Ureter (tissue), 1 donor: Measurements from ENCODE around the gene C13orf46. TPM values are rescaled to one million over a fixed set of nuclear protein-coding genes. Genes with fewer than 3 reads are reported as not detected.
"Not testable (repeated sequence)": the region's sequence is repeated elsewhere in the genome, so short reads cannot be mapped to it uniquely, and the experiment has no call there.

Experiments
- DNase-seq: peaks from one replicate; pipeline ENCODE4 v3.0.0-alpha.2; 2020; ENCODE audit warnings: low spot score
- total RNA-seq: library from RNA; stranded (reverse); gene quantifications from one replicate; pipeline ENCODE4 v1.2.4, GENCODE V29; 2023
- donor health status: DM: yes; HTN: yes; CAD: no.

Gene C13orf46
- 7.5 TPM for total RNA-seq

- no peak for DNase-seq
Observed at GRCh38 chr13:113973218-113974164, at the start of gene C13orf46. Gene C13orf46 (minus strand): TSS chr13:113974076. CDS start chr13:113973997, 79 bp downstream.

- DNase-seq = no peak
Observed at GRCh38 chr13:114022876-114023275, 49.0 kb upstream of the C13orf46 start.

GRCh38 chr13:114022309-114022669 is 48.4 kb upstream of the C13orf46 start:
- no peak for DNase-seq

- DNase-seq = no peak
Observed at GRCh38 chr13:114021464-114022308, 47.8 kb upstream of the C13orf46 start.

GRCh38 chr13:114020750-114021463 is 47.0 kb upstream of the C13orf46 start:
- DNase-seq = no peak

- not testable (repeated sequence) for DNase-seq
Observed at GRCh38 chr13:114020134-114020533, 46.3 kb upstream of the C13orf46 start.

GRCh38 chr13:114019367-114019766 is 45.5 kb upstream of the C13orf46 start:
- no peak for DNase-seq

- no peak for DNase-seq
Observed at GRCh38 chr13:114018461-114019055, 44.7 kb upstream of the C13orf46 start.

GRCh38 chr13:114017966-114018365 is 44.1 kb upstream of the C13orf46 start:
- no peak for DNase-seq

GRCh38 chr13:114017028-114017630 is 43.3 kb upstream of the C13orf46 start:
- DNase-seq = no peak

- no peak for DNase-seq
Observed at GRCh38 chr13:114016321-114017027, 42.6 kb upstream of the C13orf46 start.

GRCh38 chr13:114015969-114016295 is 42.1 kb upstream of the C13orf46 start:
- no peak for DNase-seq

GRCh38 chr13:114015111-114015968 is 41.5 kb upstream of the C13orf46 start:
- DNase-seq = no peak

GRCh38 chr13:114013952-114014629 is 40.2 kb upstream of the C13orf46 start:
- DNase-seq = no peak

- DNase-seq = no peak
Observed at GRCh38 chr13:114013336-114013735, 39.5 kb upstream of the C13orf46 start.

- no peak for DNase-seq
Observed at GRCh38 chr13:114012921-114013320, 39.0 kb upstream of the C13orf46 start.

GRCh38 chr13:114012141-114012540 is 38.3 kb upstream of the C13orf46 start:
- DNase-seq = no peak

- DNase-seq = no peak
Observed at GRCh38 chr13:114011226-114011625, 37.4 kb upstream of the C13orf46 start.
